LHCN-M2 (cell line): ENCODE measurements around the gene IARS1. TPM values are rescaled to one million over a fixed set of nuclear protein-coding genes. Genes with fewer than 3 reads are reported as not detected.

Experiments used
- DNase-seq: peaks from one replicate; pipeline ENCODE4 v3.0.0-alpha.2; 2012; ENCODE audit warnings: low read depth
- polyA plus RNA-seq: library from polyadenylated mRNA; unstranded; fragments of >200 nt; gene quantifications from one replicate; pipeline ENCODE4 v1.2.1, GENCODE V29; 2012; ENCODE audit warnings: missing spikeins
- total RNA-seq: library from RNA; depleted of rRNA; stranded (reverse); fragments of >200 nt; gene quantifications from 2 replicates; pipeline ENCODE4 v1.2.3, GENCODE V29; 2014; rRNA removed

The IARS1 gene
- 179 and 183 TPM in 2 replicates for total RNA-seq
- polyA plus RNA-seq: 58.7 TPM

GRCh38 chr9:92293452-92294296 lies at the start of gene IARS1:
Gene IARS1, minus strand, starts transcription at chr9:92293697. Its CDS starts 4,278 bp downstream, at chr9:92289419.
- peak; percentile 97 for DNase-seq

- no peak for DNase-seq
These were observed 49.5 kb upstream of the IARS1 start for GRCh38 chr9:92342825-92343488.

- no peak for DNase-seq
These were observed 48.1 kb upstream of the IARS1 start for GRCh38 chr9:92341578-92341977.

- DNase-seq: no peak
These were observed 39.8 kb upstream of the IARS1 start for GRCh38 chr9:92333282-92333634.

- DNase-seq: peak; percentile 56
These were observed 39.2 kb upstream of the IARS1 start for GRCh38 chr9:92332577-92333281.

- peak; percentile 65 for DNase-seq
These were observed 34.7 kb upstream of the IARS1 start for GRCh38 chr9:92328225-92328624.

GRCh38 chr9:92327283-92327850 lies 33.9 kb upstream of the IARS1 start:
- no peak for DNase-seq

- no peak for DNase-seq
These were observed 32.5 kb upstream of the IARS1 start for GRCh38 chr9:92325991-92326500.

GRCh38 chr9:92325269-92325990 lies 31.9 kb upstream of the IARS1 start, which contains the start of the genes CENPP and NOL8:
Gene CENPP, plus strand, starts transcription at chr9:92325953.
Gene NOL8, minus strand, starts transcription at chr9:92325350. Its CDS starts 1,189 bp downstream, at chr9:92324161.
- DNase-seq: peak; percentile 87

- DNase-seq: no peak
These were observed 31.4 kb upstream of the IARS1 start for GRCh38 chr9:92324889-92325268.

GRCh38 chr9:92324431-92324830 lies 30.9 kb upstream of the IARS1 start:
- DNase-seq: no peak

- no peak for DNase-seq
These were observed 22.0 kb upstream of the IARS1 start for GRCh38 chr9:92315456-92315855.

GRCh38 chr9:92313624-92314012 lies 20.1 kb upstream of the IARS1 start:
- no peak for DNase-seq

GRCh38 chr9:92312887-92313623 lies 19.6 kb upstream of the IARS1 start:
- no peak for DNase-seq

GRCh38 chr9:92310562-92310961 lies 17.1 kb upstream of the IARS1 start:
- peak; percentile 7 for DNase-seq

- no peak for DNase-seq
These were observed 15.4 kb upstream of the IARS1 start for GRCh38 chr9:92308893-92309292.

GRCh38 chr9:92300936-92301335 lies 7.4 kb upstream of the IARS1 start:
- DNase-seq: no peak

- DNase-seq: no peak
These were observed 5.6 kb upstream of the IARS1 start for GRCh38 chr9:92299116-92299515.

GRCh38 chr9:92298036-92298435 lies 4.5 kb upstream of the IARS1 start:
- no peak for DNase-seq

- DNase-seq: no peak
These were observed 4.1 kb upstream of the IARS1 start for GRCh38 chr9:92297611-92298010.
